Subcutaneous abdominal adipose tissue (tissue), 5 donors: Measurements from ENCODE around the gene BACE2.

Source experiments
- H3K27ac ChIP-seq: one replicate; pipeline ENCODE4 v1.7.0; 2013; ENCODE audit warnings: low read depth, mild to moderate bottlenecking, inconsistent platforms, low read length, moderate library complexity
- H3K27me3 ChIP-seq, 5 donors: one replicate each; pipeline ENCODE4 v1.7.0; 2013; ENCODE audit warnings: low read length in 5 of 5, inconsistent platforms in 1 of 5; ENCODE audit not compliant: control insufficient read depth in 5 of 5, insufficient read depth in 4 of 5
- H3K36me3 ChIP-seq, 5 donors: one replicate each; pipeline ENCODE4 v1.7.0; 2013; ENCODE audit warnings: low read length in 5 of 5; ENCODE audit not compliant: control insufficient read depth in 5 of 5, insufficient read depth in 5 of 5
- H3K4me1 ChIP-seq, 5 donors: one replicate each; pipeline ENCODE4 v1.7.0; 2013; ENCODE audit warnings: low read length in 5 of 5, mild to moderate bottlenecking in 3 of 5, moderate library complexity in 1 of 5; ENCODE audit not compliant: control insufficient read depth in 5 of 5, insufficient read depth in 5 of 5
- H3K4me3 ChIP-seq, 5 donors: one replicate each; pipeline ENCODE4 v1.7.0; 2013; ENCODE audit warnings: low read length in 5 of 5, low read depth in 1 of 5
- H3K9ac ChIP-seq, 5 donors: one replicate each; pipeline ENCODE4 v1.7.0; 2013; ENCODE audit warnings: low read length in 5 of 5, mild to moderate bottlenecking in 4 of 5, moderate library complexity in 3 of 5
- H3K9me3 ChIP-seq, 5 donors: one replicate each; pipeline ENCODE4 v1.7.0; 2013; ENCODE audit warnings: low read length in 5 of 5; ENCODE audit not compliant: control insufficient read depth in 5 of 5
- donor health status: healthy.
- donor health status: healthy.
- donor health status: healthy.
- donor health status: healthy.
- donor health status: healthy.

BACE2 gene

GRCh38 chr21:41319273-41319672, 151.3 kb downstream of the BACE2 start:
- Histone ChIP-seq H3K4me3 (no peak overlapping the region), H3K4me1 (peaks cover 0 to 15% (median 11%) of the 10 kb centered on the region in 5 donors), H3K9me3 (no peaks in the 10 kb centered on the region), H3K27me3 (peaks cover 11 to 28% (median 16%) of the 10 kb centered on the region in 5 donors), H3K9ac (no peak overlapping the region), H3K27ac (no peak overlapping the region), H3K36me3 (no peaks in the 10 kb centered on the region)

- Histone ChIP-seq H3K9me3 (no peaks in the 10 kb centered on the region), H3K9ac (no peak overlapping the region), H3K4me3 (no peak overlapping the region), H3K27ac (no peak overlapping the region), H3K27me3 (peaks cover 4 to 18% (median 7%) of the 10 kb centered on the region in 5 donors), H3K36me3 (no peaks in the 10 kb centered on the region), H3K4me1 (peaks cover 0 to 8% (median 6%) of the 10 kb centered on the region in 5 donors)
Observed at GRCh38 chr21:41321211-41321907, 153.4 kb downstream of the BACE2 start.

DNA sequence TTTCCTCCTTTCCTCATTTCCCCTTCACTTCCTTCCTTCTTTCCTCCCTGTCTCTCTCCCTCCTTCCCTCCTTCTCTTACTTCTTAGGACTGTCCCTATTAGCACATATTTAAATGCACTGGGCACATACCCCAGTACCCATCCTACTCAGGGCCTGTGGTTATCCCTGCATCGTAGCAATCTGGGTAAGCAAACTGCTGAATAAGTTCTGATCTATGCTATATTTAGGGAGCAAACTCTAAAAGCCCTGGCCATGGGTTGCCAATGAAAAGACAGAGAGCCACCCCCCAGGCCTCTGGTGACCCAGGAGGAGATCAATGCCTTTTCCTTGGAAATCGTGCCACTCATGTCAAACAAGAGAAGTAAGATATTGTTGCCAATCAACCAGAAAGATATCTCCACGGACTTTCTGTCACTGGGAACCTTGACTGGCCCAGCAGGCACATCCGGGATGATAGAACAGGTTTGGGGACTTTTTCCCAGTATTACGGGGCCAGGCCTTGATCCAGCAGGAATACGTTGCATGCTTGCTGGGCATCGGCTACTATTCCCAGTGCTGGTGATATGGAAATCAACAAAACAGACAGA, 154.0 kb downstream of the BACE2 start:
- no peaks in the 10 kb centered on the region for H3K9me3 ChIP-seq
- H3K27ac ChIP-seq, result no peak overlapping the region
- H3K9ac ChIP-seq, result no peak overlapping the region
- no peaks in the 10 kb centered on the region for H3K36me3 ChIP-seq
- no peak overlapping the region for H3K4me3 ChIP-seq
- H3K4me1 ChIP-seq, result peaks cover 0 to 2% (median under 1%) of the 10 kb centered on the region in 5 donors
- H3K27me3 ChIP-seq, result peaks cover under 1 to 12% (median 3%) of the 10 kb centered on the region in 5 donors

DNA sequence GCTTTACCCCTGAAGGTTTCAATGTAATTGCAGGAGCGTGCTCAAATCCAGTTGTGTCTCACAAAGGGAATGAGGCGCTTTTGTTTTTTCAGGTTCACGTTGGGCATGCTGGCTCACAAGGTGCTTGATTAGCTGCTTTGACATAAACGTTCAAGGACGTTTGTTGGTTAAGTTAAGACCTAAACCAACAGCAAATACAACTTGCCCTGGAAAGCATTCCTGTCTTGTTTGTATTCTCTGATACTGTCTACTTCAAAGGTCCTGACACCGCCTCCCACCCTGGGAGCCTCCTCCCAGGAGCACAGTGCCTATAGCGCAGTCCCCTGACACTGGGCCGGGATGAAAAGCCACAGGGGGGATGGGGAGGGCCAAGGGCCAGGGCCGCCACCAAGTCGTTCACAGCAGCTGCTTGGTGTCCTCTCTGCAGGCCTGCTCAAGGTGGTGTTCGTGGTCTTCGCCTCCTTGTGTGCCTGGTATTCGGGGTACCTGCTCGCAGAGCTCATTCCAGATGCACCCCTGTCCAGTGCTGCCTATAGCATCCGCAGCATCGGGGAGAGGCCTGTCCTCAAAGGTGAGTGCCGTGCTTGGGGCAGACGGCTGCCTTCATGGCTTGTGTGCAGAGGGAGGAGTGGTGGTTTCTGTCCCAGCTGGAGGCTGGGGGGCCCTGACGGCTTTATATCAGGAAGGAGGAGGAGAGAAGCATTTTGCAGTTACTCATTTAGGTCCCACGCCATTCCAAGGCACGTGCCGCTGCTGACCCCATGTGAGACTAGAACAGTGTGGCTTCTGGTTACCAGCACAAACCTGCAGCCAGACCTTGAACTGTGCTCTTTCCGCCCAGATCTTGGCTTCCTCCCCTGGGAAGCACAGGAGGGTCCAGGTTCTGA, 154.8 kb downstream of the BACE2 start:
- no peaks in the 10 kb centered on the region for H3K36me3 ChIP-seq
- H3K9ac ChIP-seq, result no peak overlapping the region
- H3K27me3 ChIP-seq, result peaks cover 0 to 9% (median 3%) of the 10 kb centered on the region in 5 donors
- no peak overlapping the region for H3K27ac ChIP-seq
- no peaks in the 10 kb centered on the region for H3K4me1 ChIP-seq
- H3K4me3 ChIP-seq, result no peak overlapping the region
- H3K9me3 ChIP-seq, result no peaks in the 10 kb centered on the region

GRCh38 chr21:41325138-41325912, 157.4 kb downstream of the BACE2 start:
- no peak overlapping the region for H3K4me3 ChIP-seq
- peaks cover 0 to 3% (median 0%) of the 10 kb centered on the region in 5 donors for H3K27me3 ChIP-seq
- no peaks in the 10 kb centered on the region for H3K9me3 ChIP-seq
- no peak overlapping the region for H3K27ac ChIP-seq
- H3K4me1 ChIP-seq, result no peaks in the 10 kb centered on the region
- H3K36me3 ChIP-seq, result no peaks in the 10 kb centered on the region
- H3K9ac ChIP-seq, result no peak overlapping the region

DNA sequence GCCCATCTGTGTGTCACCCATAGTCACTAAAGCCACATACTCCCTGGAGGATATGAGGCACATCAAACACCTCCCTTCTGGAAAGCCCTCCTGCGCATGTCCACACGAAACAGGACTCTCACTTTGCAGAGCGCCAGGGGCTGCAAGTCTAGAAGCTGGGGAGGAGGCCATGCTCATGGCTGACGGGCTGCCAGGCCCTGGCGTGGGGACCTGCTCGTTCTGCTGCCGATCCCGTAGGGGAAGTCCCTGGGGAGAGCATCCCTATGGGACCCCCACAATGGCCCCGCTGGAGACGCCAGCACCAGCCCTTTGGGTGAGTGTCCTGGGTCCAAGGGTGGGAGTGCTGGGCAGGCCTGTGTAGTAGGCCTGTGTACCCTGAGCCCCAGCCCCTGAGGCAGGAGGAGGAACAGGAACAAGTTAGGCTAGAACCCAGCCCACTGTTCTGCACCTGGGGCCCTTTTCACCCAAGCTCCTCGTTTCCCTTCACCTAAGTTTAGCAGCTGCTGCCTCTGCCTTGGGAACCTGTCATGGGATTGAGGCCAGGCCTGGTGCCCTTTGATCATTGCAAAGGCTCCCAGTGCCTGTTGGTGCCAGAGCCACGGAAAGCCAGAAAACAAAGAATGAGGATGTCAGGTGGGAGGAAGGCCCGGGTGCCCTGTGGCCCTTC, 158.6 kb downstream of the BACE2 start:
- H3K9ac ChIP-seq, result no peak overlapping the region
- H3K36me3 ChIP-seq, result no peaks in the 10 kb centered on the region
- H3K27ac ChIP-seq, result no peak overlapping the region
- H3K9me3 ChIP-seq, result no peaks in the 10 kb centered on the region
- peaks cover 0 to 3% (median 0%) of the 10 kb centered on the region in 5 donors for H3K27me3 ChIP-seq
- no peaks in the 10 kb centered on the region for H3K4me1 ChIP-seq
- no peak overlapping the region for H3K4me3 ChIP-seq

- Histone ChIP-seq H3K27me3 (no peaks in the 10 kb centered on the region), H3K9ac (no peak overlapping the region), H3K4me1 (no peaks in the 10 kb centered on the region), H3K9me3 (no peaks in the 10 kb centered on the region), H3K36me3 (no peaks in the 10 kb centered on the region), H3K4me3 (no peak overlapping the region), H3K27ac (no peak overlapping the region)
Observed at GRCh38 chr21:41327753-41328152, 159.8 kb downstream of the BACE2 start.

DNA sequence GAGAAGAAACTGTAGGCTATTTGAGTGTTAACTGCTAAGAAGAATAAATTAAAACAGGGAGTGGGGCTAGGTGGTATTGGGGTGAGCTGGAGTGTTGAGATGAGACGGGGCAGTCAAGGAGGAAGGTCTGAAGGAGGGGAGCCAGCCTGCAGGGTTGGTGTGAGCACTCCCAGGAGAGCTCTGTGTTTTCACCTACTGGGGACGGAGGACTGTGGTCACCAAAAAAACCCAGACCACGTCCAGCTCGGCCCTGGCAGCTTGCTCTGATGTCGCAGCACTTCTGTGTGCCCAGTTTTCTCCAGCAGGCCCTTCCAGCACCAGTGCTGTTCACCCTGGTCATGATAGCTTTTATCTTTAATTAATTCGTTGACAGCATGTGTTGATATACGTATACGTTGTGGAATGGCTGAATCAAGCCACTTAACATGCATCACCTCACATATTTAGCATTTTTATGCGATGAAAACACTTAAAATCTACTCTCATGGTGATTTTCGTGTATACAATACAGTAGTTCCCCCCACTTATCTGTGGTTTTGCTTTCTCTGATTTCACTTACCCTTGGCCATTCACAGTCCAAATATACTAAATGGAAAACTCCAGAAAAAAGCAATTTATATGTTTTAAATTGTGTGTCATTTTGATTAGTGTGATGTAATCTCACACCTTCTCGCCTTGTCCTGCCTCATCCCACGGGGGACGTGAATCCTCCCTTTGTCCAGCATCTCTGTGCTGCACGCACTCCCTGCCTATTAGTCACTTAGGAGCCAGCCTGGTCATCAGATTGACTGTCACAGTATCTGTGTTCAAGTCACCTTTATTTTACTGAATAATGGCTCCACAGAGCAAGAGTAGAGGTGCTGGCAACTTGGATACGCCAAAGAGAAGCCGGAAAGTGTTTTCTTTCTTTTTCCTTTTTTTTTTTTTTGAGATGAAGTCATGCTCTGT, 161.0 kb downstream of the BACE2 start:
- Histone ChIP-seq H3K9ac (no peak overlapping the region), H3K27ac (no peak overlapping the region), H3K9me3 (peaks cover 0 to 4% (median 0%) of the 10 kb centered on the region in 5 donors)

More for the DNA sequence above, 161.0 kb downstream of the BACE2 start:
- no peak overlapping the region for H3K4me3 ChIP-seq
- H3K36me3 ChIP-seq, result no peaks in the 10 kb centered on the region
- H3K4me1 ChIP-seq, result no peaks in the 10 kb centered on the region
- H3K27me3 ChIP-seq, result no peaks in the 10 kb centered on the region
